Stimulated activated CD4-positive, alpha-beta T cell treated with anti-CD3 and anti-CD28 coated beads, Interleukin-1b, Interleukin-23, amount 100 ng/mL, for 24 hours (primary cell): ENCODE data around the gene CHRNA1.
"Not testable (repeated sequence)": the region's sequence is repeated elsewhere in the genome, so short reads cannot be mapped to it uniquely, and the experiment has no call there.

Experiments
- DNase-seq, 4 experiments: peaks; one replicate each; pipeline ENCODE4 v3.0.0-alpha.2; 2020; ENCODE audit warnings: low read depth in 4 of 4, low spot score in 1 of 4

The CHRNA1 gene

GRCh38 chr2:174717916-174718315 is 46.4 kb downstream of the CHRNA1 start:
- DNase-seq: no peak

- DNase-seq: no peak
Measured at GRCh38 chr2:174717273-174717672, 47.0 kb downstream of the CHRNA1 start.

GRCh38 chr2:174716785-174717184 is 47.5 kb downstream of the CHRNA1 start:
- no peak for DNase-seq

DNA sequence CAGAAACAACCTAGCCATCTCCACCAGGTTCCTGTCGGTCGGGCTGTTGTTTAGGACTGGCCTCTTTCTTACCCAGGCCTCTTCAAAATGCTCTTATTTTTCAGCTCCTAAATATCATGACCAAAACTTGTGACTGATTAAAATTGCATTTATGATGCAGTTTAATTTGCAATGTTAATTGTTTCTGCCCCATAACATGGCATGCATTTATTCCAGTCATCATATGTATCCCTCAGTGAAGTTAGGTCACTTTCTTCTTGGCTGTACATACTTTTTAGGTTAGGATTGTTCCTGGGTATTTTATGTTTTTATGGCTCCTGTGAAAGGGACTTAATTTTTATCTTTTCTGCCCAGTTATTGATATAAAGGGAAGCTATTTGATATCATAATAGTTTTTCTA is 50.6 kb downstream of the CHRNA1 start:
- DNase-seq: no peak

DNA sequence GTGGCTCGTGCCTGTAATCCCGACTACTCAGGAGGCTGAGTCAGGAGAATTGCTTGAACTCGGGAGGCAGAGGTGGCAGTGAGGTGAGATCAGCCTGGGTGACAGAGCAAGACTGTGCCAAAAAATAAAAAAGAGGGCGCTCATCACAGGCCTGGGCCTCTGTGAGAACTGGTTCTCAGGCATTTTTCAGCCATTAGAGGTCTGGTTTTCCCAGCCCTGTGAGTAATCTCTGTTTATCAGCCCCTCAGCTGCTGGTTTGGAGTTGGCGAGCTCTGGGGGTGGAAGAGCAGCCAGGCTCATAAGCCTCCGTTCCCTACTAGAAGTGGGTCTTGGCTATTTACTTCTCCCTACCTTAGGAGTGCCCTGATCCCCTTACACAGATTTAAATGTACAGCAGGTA is 53.1 kb downstream of the CHRNA1 start:
- DNase-seq: no peak

DNA sequence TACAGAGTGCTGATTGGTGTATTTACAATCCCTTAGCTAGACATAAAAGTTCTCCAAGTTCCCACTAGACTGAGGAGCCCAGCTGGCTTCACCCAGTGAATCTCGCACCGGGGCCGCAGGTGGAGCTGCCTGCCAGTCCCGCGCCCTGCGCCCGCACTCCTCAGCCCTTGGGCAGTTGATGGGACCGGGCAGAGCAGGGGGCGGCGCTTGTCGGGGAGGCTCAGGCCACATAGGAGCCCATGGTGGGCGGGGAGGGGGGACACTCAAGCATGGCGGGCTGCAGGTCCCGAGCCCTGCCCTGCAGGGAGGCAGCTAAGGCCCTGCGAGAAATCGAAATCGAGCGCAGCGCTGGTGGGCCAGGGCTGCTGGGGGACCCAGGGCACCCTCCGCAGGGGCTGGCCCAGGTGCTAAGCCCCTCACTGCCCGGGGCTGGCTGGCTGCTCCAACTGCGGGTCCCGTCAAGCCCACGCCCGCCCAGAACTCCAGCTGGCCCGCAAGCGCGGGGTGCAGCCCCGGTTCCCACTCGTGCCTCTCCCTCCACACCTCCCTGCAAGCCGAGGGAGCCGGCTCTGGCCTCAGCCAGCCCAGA is 54.8 kb downstream of the CHRNA1 start:
- DNase-seq: not testable (repeated sequence)

GRCh38 chr2:174708713-174709112 is 55.6 kb downstream of the CHRNA1 start:
- no peak for DNase-seq

- no peak for DNase-seq
Measured at GRCh38 chr2:174705321-174705720, 59.0 kb downstream of the CHRNA1 start.

- DNase-seq: no peak
Measured at GRCh38 chr2:174704642-174705041, 59.6 kb downstream of the CHRNA1 start.

- no peak for DNase-seq
Measured at GRCh38 chr2:174704061-174704460, 60.2 kb downstream of the CHRNA1 start.

GRCh38 chr2:174703430-174703829 is 60.8 kb downstream of the CHRNA1 start:
- DNase-seq: no peak

DNA sequence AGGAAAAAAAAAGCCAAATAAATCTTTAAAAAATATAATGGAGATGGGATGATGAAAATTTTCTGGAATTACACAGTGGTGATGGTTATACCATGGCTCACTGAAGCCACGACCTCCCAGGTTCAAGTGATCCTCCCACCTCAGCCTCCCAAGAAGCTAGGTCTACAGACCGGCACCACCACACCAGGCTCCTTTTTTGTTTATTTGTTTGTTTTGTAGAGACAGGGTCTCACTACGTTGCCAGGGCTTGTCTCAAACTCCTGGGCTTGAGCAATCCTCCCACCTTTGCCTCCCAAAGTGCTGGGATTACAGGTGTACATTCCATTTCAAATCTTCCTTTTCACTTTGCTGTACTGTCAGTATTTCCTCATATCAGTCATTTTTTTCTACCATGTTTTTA is 61.7 kb downstream of the CHRNA1 start:
- DNase-seq: no peak

DNA sequence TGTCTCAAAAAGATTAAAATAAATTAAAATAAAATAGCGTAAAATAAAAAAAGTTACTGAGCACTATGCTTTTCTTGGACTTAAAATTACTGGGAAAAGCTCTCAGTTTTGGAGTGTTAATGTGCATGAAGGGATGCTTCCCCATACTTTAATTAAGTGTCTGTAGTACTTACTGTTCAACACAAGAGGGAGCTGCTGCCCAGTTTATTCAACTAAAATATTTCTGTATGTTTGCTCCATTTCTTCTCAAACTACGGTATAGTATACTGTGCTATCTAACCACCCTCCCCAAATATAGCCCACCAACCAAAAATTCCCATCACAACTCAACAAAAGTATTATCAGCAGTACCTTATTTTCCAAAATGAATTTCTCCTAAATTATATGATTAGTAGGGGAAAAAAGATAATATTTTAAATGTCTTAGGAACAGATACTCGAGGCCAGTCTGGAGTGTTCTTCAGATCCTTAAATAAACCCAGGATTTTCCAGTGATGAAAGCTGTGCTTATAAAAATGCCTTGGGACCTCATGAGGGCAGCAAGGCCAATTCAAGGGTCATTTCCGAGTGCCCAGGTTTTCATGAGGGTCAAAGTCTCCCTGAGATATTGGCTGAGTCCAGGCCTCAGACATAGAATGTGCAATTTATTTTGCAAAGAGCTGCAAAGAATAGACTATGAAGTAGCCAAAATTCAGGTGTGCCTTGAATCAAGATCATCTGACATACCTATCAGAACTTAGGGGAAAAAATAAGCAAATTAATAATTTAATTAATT is 64.1 kb downstream of the CHRNA1 start:
- no peak for DNase-seq
